Tongue (tissue), 2 donors: ENCODE data around the gene B4GALT1. TPM values are rescaled to one million over a fixed set of nuclear protein-coding genes. Genes with fewer than 3 reads are reported as not detected.

Source experiments
- DNase-seq: peaks from one replicate; pipeline ENCODE4 v3.0.0-alpha.2; 2015
- total RNA-seq: library from RNA; depleted of rRNA; stranded (reverse); fragments of >200 nt; gene quantifications from one replicate; pipeline ENCODE4 v1.2.3, GENCODE V29; 2014

The B4GALT1 gene
- total RNA-seq, 1 donor from 2014 or later: 30.1 TPM

DNA sequence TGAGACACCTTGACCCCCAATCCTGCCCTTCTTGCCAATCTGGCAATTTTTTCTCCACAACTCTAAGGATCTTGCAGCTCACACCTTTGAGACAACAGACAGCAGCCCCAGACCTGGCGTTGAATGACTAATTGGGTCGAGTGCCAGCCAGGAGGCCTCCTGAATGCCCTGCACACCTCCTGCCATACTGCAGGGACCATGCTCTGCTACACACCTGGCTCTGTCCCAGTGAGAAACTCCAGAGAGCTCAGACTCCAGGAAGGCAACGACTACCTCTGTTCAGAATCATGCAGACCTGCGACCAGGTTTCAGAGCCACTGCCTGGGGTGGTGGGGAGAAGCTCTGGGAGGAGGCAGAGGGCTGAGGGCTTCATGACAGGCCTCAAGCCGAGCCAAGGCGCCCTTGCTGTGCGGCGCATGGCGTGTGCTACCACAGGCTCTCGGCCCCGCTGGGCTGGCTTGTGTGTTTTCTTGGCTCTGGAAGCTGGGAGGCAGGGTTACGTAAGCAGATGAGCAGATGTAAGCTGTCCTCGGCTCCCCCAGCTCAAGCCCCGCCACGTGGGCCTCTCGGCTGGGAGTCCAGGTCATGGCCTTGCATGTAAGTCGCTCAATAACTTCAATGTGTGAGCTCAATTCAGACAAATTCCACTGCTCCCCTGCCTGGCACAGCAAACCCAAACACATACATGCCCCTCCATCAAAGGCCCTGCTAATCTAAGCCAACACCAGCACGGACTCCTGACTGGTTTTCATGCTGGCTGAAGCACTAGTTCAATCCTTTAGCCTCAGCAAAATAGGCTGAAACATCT lies 27.5 kb downstream of the B4GALT1 start:
- DNase-seq: peak; percentile 86

DNA sequence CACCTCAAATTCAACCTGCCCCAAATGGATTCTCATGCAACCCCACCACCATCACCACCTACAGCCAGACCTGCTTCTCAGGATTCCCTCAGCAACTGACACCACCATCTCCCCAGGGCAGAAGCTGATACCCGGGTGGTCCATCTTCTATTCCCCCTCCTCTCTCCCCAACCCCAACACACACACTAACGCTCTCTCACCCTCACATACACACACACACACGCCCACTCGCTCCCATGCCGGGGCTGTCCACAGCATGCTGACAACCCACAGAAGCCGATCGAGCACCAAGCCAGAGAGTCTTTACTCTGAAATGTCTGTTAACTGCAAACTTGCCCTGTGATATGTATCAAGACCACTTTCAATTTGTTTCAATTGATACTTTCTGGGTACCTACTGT lies 28.4 kb downstream of the B4GALT1 start:
- no peak for DNase-seq

DNA sequence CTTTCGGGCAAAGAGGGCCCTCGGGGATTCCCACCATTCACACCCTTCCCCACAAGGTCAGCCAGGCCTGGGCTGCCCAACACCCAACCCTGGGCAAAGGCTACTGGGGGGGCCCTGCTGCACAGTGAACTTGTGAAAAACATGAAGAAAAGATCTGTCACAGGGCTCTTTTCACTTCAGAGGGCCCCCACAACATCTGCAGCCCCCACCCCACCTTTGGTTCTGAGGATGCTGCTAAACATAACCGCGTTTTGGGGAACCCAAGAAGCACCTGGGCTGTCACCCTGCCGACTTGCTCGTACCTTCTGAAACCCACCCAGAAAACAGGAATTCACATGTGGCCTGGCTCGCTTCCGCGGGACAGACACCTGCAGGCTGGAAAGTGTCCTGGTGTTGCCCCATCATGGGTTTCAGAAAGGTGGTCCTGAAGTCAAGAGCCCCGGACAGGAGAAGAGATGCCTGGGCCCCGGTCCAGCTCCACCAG lies 29.3 kb downstream of the B4GALT1 start:
- DNase-seq: no peak

DNA sequence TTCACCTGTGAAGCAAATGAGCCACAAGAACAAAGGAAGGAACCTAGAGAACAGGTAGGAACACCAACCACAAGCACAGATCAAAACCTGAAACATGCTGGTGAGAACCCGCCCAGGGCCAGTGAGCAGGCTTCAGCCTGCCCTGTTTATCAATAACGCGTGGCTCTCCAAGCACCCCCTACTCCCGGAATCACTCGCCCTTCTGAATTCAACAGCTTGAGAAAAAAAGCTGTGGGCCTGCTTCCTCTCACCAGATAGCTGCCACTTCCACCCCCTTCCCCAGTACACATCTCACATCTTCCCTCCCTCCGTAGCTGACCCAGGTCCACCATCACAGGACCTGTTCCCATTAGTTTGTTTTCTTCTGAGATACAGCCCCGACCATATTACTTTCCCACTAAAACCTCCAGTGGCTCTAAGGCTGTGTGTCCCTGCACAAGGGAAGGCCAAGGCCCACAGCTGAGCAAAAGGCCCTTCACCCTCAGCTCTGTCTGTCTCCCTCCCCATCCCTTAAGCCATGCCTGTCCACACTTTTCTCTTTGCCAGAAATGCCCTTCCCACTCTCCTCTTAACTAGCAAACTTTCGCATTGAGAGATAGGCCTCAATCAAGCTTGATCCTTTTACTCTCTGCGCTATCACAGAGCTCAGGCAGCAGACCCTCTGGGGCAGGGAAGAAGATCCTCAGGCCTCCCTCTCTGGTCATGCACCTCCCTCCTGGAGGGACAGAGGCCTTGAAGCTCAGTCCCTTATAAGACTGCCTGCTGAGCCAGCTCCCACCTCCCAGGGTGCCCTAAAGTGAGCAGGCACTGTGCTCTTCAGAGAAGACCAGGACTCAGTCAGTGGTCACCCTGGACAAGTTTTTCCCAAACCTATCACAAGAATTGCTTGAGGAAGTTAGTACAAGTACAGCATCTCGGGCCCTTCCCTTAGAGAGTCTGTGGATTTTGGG lies 30.1 kb downstream of the B4GALT1 start:
- DNase-seq: no peak

DNA sequence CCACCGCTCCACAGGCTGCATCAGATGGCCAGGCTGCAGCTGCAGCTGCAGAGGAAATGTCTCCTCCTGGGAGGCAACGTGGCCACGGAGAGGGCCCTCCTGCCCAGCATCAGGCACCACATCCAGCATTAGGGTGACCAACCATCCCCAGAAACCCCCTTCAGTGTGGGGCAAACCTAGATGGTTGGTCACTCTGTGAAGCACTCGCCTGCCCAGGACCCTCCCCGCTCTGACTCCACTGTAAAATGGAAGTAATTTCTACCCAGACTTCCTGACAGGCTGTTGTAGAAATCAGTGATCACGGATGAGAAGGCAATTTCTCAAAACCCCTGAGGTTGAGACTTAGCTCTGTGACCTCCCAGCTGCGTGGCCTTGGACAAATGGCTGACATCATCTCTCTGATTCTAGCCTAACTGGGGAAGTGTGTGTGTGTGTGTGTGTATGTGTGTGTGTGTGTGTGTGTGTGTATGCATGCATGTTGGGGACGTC lies 31.6 kb downstream of the B4GALT1 start:
- peak; percentile 53 for DNase-seq

DNA sequence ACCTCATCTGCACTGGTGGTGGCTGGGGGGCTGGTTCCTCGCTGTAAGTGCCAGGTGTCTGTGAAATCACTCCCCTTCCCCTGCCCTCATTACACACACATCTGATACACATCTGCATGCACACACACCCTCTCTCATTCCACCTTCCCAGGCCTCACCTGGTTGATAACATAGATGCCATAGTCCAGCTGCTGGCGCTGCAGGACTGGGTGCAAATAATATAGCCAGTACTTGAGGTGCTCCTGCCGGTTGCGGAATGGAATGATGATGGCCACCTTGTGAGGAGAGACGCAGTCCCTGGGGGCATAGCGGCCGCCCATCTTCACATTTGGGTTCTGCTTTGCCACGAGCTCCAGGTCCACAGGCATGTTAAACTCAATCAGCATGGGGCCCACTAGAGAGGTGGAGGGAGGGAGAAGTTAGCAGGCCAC lies 32.1 kb downstream of the B4GALT1 start:
- DNase-seq: no peak

DNA sequence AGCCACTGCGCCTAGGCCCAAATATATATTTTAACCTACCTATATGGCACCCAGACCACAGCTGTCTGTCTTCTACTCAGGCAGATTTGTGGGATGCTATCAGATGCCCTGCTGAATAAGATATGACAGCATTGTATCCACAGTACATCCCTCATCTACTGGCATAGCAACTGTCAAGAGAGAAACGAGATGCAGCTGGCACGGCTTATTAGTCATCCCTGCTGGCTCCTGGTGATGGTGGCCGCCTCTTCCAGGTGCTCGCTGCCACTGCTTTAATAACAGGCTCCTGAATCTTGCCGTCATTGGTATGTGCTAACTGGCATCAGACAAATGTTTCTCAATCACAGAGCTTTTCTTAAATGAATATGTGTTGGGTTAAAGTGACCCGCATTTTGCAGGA lies 34.0 kb downstream of the B4GALT1 start:
- DNase-seq: no peak

DNA sequence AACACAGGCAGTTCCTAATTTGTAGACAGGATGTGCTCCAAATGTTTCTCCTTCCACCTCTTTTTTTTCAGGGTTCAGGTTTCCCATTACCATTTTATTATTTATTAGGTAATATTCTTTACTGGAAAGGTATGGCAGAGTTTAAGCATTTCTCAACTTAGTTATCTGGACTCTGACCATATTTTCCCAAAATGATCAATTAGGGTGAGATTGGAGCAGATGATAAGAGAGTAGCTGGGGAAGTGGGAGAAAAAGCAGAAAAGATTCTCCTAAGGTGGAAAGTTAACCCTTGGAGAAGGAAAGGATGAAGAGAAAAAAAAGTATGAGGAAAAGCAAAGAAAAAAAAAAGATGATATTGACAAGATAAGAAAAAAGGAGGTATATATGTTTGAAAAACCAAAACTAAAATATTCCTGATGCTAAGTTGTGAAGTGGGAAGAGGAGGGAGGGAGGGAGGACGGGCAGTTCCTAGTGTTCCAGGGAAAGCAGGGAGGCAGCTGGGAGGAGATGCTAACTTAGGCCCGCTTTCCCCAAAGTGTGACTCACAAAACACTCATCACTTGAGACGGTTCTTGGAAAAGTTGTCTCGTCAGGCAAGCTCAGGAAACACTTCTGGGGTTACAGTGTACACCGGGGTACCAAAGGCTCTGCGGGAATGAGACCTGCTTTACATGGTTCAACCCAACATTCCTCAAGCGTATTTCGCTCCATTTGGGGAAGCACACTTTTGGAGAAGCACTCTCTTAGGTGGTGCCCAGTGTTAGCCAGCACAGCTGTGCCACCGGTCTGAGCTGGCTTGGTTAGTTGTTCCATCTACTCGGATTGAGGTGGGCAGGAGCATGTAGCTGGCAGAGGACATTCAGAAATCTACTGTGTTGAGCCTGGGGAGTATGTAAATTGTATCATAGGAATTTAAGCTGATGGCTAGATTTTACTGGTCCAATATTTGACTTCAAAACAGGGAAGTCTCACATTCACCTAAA lies 35.1 kb downstream of the B4GALT1 start:
- DNase-seq: no peak

DNA sequence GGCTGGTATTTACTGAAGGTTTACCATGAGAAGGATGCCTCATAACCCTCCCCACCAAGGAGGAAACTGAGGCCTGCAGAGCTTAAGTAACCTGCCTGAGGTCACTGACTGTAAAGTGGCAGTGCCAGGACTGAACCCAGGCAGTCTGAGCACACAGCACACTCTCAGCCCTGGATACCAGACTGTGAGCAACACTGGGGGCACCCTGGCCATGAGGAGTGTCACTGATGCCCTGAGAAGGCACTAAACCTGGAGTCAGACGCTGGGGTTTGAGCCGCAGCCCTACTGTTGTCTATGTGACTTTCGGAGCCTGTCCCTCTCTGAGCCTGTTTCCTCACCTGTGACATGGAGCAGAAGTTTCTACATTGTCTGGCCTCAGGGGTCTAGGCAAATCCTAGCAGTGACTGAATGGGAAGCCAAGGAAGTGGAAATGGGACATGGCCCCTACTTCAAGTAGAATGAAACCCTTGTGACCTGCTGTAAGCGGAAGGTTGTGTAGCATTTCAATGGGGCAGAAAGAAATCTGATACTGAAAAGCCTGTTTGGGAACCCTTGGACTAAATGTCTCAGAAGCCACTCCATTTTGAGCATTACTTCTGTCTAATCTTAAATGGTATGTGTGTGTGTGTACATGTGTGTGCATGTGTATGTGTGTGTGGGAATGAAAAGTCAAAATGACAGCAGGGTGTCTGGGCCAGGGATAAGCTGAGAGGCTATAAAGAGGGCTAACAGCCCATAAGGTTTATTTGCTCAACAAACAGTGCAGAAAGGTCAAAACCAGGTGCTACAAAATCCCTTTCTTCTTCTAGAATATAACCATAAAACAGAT lies 36.0 kb downstream of the B4GALT1 start:
- DNase-seq: no peak

DNA sequence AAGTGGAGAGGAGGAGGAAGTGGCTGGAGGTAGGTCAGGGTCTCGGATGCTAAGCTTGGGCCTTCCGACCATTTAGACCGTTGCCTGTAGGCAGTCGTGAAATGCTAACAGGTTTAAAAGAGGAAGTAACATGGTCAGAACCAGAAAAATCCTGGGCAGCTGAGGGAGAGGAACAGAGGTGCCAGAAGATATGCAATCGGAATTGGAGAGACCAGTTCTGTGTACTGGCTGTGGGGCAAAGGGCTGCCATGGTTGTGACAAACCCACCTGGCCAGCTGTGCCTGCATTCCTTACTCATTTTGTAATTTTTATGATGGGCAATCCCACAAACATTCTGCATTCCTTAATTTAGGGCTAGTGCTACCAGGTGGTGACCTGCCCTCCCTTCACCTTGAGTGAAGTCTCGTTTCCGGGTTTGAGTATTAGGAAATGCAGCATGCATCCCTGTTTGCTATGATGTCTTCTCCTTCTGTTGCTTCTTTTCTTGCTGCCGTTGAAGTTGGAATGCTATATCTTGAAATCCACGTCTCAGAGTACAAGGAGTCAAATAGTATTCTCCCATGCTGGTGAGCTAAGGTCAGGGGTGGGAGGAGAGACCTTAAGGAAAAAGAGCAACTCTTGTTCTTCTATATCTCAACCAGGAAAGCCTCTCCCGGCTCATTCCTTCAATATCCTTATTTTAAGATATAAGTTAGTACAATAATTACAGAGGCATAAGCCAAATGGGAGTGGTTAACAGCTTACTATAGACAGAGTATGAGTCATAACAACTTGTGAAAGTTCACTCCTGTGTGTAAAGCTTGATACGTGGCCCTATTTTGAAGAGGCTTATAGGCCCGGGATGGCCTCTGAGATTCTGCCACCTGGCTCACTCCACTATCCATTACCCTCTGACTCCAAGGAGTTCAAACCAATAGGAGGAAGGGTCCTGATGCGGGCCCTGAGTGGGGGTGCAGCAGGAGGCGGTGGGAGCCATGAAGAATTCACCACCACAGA lies 37.0 kb downstream of the B4GALT1 start:
- no peak for DNase-seq

DNA sequence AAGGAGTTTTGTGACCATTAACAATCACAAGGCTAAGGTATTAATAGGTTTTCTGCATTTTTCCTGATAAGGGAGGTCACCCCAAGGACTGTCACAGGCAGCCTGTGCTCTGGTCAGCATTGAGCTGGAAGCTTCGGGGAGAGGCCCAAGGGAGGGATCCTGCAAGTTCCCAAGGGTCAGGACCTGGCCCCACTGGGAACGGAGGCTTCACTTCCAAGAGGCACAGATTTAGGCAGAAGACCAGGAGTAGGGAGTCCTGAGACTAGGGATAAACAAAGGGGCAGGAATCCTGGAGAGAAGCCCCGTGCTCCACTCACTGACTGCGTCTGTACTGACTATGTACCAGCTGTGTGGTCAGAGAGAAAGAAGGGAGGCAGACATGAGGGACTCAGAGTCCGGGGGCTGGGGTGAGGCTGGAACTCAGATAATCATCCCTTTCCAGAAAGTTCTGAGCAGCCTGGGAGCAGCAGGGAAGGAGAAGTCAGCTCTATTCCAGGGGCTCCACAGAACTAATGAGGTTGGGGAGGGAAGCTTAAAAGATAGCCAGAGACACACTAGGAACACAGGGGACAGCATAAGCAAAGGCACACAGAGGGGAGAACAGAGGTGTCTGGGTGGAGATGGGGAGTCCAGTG lies 37.8 kb downstream of the B4GALT1 start:
- DNase-seq: no peak

DNA sequence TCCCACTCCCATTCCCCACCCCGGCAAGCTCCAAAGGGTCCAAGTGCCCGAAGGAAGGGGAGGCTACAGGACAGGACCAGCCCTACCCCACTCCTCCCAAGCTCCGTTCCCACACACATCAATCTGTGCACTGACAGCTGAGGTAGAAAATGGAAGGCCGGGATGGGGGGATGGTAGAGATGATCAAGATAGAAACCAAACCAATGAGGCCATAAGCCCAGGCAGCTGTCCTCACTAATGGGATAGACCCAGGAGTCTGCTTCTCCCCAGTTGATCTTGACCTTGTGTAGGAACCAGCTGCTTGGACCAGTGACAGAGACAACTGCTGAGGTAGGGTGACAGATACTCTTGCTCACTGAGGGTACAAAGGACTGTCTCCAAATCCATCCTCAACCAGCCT lies 38.6 kb downstream of the B4GALT1 start:
- DNase-seq: peak; percentile 73

DNA sequence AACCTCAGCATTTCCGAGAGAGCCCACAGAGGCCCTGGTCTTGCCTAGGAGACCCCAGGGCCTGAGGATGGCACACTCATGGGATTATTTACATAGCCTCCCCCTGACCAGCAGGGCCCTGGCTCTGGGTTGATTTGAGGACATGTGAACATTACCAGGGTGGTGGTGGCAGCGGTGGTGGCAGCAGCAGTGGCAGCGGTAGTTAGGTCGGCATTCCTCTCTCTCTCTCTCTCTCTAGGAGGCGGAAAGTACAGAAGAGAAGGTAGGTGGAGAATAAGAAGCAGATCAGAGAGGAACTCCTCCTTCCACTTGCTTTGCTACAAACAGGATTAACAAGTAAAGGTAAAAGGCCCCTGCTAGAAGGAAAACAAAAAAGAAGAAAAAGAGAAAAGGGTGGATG lies 39.3 kb downstream of the B4GALT1 start:
- DNase-seq: no peak

DNA sequence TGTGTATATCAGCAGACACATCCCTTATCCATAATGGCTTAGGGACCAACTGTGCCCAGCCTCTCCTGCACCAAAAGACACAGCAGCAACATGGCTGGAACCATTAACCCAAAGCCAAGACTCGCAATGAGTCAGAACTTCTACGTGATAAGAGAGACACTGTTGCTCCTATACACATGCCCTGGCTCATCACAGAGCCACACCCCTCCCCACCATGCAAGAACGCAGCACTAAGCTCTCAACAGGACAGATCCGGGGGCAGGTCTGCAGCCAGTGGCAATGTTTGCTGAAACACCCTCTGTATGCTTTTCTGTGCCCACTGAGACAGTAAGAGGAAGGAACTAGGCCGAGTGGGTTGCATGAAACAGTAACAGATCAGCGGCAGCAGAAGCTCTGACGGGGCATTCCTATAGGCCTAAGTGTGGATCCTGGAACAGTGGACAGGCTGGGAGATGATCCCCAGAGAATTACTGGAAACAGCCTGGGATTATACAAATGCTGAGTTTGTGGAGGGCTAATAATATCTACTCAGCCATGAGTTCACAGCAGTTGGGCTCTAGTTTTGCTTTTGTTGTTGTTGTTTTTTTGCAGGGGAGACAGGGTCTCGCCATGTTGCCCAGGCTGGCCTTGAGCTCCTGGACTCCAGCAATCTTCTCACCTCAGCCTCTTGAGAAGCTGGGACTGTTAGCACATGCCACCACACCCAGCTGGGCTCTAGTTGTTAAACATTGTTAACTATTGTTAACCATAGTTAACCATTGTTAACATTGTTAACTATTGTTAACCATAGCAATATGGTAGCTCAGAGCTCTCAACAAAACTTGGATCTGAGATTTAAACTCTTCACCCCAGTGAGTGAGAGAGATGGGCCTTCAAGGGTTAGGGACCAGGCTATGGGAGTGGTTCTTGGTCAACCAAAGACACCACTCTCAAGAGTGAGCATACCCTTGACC lies 41.0 kb downstream of the B4GALT1 start:
- no peak for DNase-seq

DNA sequence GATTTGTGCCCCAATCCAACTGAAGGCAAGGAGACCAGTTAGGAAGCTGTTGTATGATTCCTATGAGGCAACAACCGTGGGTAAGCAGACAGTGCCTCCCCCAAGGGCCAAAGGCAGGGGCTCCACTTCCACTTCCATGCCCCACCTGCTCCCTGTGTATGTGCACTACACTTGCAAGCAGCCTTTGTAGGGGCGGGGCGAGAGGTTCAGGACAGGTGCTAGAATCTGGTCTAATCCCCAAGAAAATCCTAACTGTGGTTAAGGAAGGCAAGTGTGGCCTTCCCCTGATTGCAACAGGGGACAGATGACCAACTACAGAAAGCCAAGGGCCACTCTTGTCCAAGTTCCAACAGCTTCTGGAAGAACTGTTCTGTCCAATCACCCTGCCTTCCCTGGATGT lies 41.7 kb downstream of the B4GALT1 start:
- no peak for DNase-seq

DNA sequence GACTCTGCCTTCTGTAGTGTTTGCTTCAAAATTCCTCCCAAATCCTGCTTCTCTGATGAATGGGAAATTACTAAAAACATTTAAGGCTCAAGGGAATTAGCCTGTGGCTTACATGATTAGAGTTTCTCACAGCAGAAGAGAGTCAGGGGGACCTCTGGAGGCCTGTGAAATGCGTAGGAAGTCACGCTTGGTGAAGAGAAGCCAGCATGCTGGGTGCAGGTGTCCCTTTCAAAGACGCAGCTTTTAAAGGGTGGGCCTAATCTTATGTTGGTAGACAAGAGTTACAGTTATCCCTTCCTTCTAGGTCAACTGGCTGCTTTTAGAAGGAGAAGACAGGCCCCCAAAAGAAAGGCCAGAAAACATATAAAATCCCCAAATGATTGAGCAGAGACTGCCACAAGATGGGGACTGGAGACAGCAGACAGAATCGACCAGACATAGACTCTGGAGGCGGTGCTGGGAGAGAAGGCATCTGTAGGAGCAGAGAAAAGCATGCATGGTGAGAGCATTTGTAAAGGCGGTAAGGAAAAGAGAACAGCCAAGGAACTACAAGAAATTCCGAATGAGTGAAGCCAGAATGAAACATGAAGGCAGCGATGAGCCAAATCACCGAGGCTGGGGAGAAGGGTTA lies 42.3 kb downstream of the B4GALT1 start:
- DNase-seq: peak; percentile 60

DNA sequence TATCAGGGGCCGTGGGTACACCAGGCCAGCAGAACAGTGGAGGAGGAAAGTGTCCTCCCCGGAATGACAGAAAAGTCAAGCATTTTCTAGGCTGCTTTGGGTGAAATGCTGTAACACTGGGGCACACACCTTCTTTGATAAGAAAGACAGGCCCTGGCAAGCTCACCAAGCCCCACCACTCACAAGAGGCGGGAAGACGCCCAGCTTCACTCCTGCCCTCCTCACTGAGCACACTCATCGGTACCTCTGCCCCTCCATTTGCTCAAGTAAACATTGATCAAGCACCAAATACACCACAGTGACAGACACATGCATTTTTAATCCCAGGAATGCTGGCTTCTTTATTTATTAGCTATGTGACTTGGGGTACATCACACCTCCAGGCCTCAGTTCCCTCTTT lies 43.1 kb downstream of the B4GALT1 start:
- DNase-seq: no peak
